Measurements from ENCODE around the gene PHF21A. TPM values are rescaled to one million over a fixed set of nuclear protein-coding genes. Genes with fewer than 3 reads are reported as not detected.

PHF21A gene
- total RNA-seq, 6 experiments from 2014 or later: 9.2 to 17.1 (median 10.4) TPM

GRCh38 chr11:46105926-46106325, 15.3 kb downstream of the PHF21A start:
- Histone ChIP-seq H3K36me3 (no peaks in the 10 kb centered on the region), H3K4me1 (peaks cover 0 to 4% (median 0%) of the 10 kb centered on the region in 4 donors), H3K27me3 (no peaks in the 10 kb centered on the region), H3K9me3 (no peaks in the 10 kb centered on the region), H3K27ac (no peak overlapping the region), H3K4me3 (no peak overlapping the region)
- TF ChIP-seq POLR2A (IDR thresholded peaks at IDR 0.05) (no peak), CTCF (IDR thresholded peaks at IDR 0.05) (no peak)
- ATAC-seq (no peak), DNase-seq (no peak)
- intact Hi-C loops (cut with DNase I): no loop called here
- WGBS (ENCODE audit: insufficient coverage, low coverage, low lambda C conversion rate, missing lambda C conversion rate): 76% methylated on average over 2 of the region's 2 CpGs

- DNase-seq (no peak), ATAC-seq (no peak)
- Histone ChIP-seq H3K27me3 (no peaks in the 10 kb centered on the region), H3K4me1 (peaks cover 0 to 8% (median 6%) of the 10 kb centered on the region in 4 donors), H3K36me3 (no peaks in the 10 kb centered on the region), H3K27ac (no peak overlapping the region), H3K9me3 (no peaks in the 10 kb centered on the region), H3K4me3 (no peak overlapping the region)
- intact Hi-C loops (cut with DNase I): no loop called here
- WGBS (ENCODE audit: insufficient coverage, low coverage, low lambda C conversion rate, missing lambda C conversion rate): 59% methylated on average over 6 of the region's 6 CpGs
- TF ChIP-seq CTCF (IDR thresholded peaks at IDR 0.05) (no peak), POLR2A (IDR thresholded peaks at IDR 0.05) (no peak)
Observed at GRCh38 chr11:46105134-46105628, 16.1 kb downstream of the PHF21A start.

GRCh38 chr11:46102843-46103242, 18.4 kb downstream of the PHF21A start:
- ATAC-seq (no peak), DNase-seq (no peak)
- peaks cover 0 to 9% (median 6%) of the 10 kb centered on the region in 4 donors for H3K4me1 ChIP-seq
- H3K27ac ChIP-seq: no peak overlapping the region
- WGBS (ENCODE audit: insufficient coverage, low coverage, low lambda C conversion rate, missing lambda C conversion rate): 88% methylated on average over 5 of the region's 6 CpGs
- intact Hi-C loops (cut with DNase I): no loop called here
- no peak for TF ChIP-seq POLR2A (IDR thresholded peaks at IDR 0.05)
- no peak for TF ChIP-seq CTCF (IDR thresholded peaks at IDR 0.05)
- H3K4me3 ChIP-seq: no peak overlapping the region
- H3K36me3 ChIP-seq: no peaks in the 10 kb centered on the region
- H3K9me3 ChIP-seq: no peaks in the 10 kb centered on the region
- H3K27me3 ChIP-seq: no peaks in the 10 kb centered on the region

- TF ChIP-seq POLR2A (IDR thresholded peaks at IDR 0.05) (no peak), CTCF (IDR thresholded peaks at IDR 0.05) (no peak)
- peak in 2 of 4 donors; percentile 19 to 31 for ATAC-seq
- WGBS (ENCODE audit: insufficient coverage, low coverage, low lambda C conversion rate, missing lambda C conversion rate): 66% methylated on average over 3 of the region's 3 CpGs
- Histone ChIP-seq H3K9me3 (no peaks in the 10 kb centered on the region), H3K27ac (no peak overlapping the region), H3K36me3 (no peaks in the 10 kb centered on the region), H3K27me3 (no peaks in the 10 kb centered on the region), H3K4me1 (peaks cover 0 to 9% (median 6%) of the 10 kb centered on the region in 4 donors), H3K4me3 (no peak overlapping the region)
- intact Hi-C loops (cut with DNase I): no loop called here
- DNase-seq: no peak
Observed at GRCh38 chr11:46100670-46101069, 20.6 kb downstream of the PHF21A start.

- intact Hi-C loops (cut with DNase I): no loop called here
- Histone ChIP-seq H3K27ac (peak overlapping the region; percentile 35 to 54 (median 43)), H3K4me3 (peak overlapping the region in 2 of 3 donors; percentile 15 to 16), H3K27me3 (no peaks in the 10 kb centered on the region), H3K9me3 (no peaks in the 10 kb centered on the region), H3K36me3 (no peaks in the 10 kb centered on the region), H3K4me1 (peaks cover 0 to 9% (median 6%) of the 10 kb centered on the region in 4 donors)
- no peak for TF ChIP-seq CTCF (IDR thresholded peaks at IDR 0.05)
- TF ChIP-seq POLR2A (IDR thresholded peaks at IDR 0.05): no peak
- DNase-seq (no peak), ATAC-seq (peak; percentile 54 to 70 (median 57))
- WGBS (ENCODE audit: insufficient coverage, low coverage, low lambda C conversion rate, missing lambda C conversion rate): 3% methylated on average over 1 of the region's 1 CpG
Observed at GRCh38 chr11:46099963-46100316, 21.3 kb downstream of the PHF21A start.

All from right lobe of liver (tissue), 6 donors.